IMR-90 (cell line): ENCODE measurements around the gene TP73. TPM values are rescaled to one million over a fixed set of nuclear protein-coding genes. Genes with fewer than 3 reads are reported as not detected.

Experiments used
- ATAC-seq: fragments of 200-7000 bp; cut with Tn5 transposase; 2 replicates; pipeline ENCODE4 v1.9.1; 2020; ENCODE audit warnings: low read depth, mild to moderate bottlenecking, moderate library complexity
- BruUV-seq: library from RNA; stranded (reverse); fragments of 400-500 nt; replicated peaks from 2 replicates; lab custom pipeline; 2021; lab: Mats Ljungman, UMichigan
- CTCF ChIA-PET: fragments of 300-600 bp; formaldehyde crosslinking; extraction: SDS; loops from one replicate; lab custom pipeline; 2021; ENCODE audit warnings: antibody characterized with exemption; lab: Yijun Ruan, JAX
- POLR2A ChIA-PET: fragments of 300-600 bp; sonication (Branson Sonifier 250); formaldehyde crosslinking; loops from one replicate; lab custom pipeline; 2022; ENCODE audit warnings: antibody characterized with exemption; ENCODE audit not compliant: unreplicated experiment; lab: Charles Lee
- DNase-seq: peaks from one replicate; pipeline ENCODE4 v3.0.0; 2013
- H2AFZ ChIP-seq: replicated peaks from 2 replicates; pipeline ENCODE3; 2013; ENCODE audit warnings: low read length, mild to moderate bottlenecking; ENCODE audit not compliant: poor library complexity
- H2AK5ac ChIP-seq: 2 replicates; pipeline ENCODE4 v1.6.1; 2013; ENCODE audit warnings: low read depth, low read length, inconsistent platforms
- H2AK9ac ChIP-seq: replicated peaks from 2 replicates; pipeline ENCODE3; 2013; ENCODE audit warnings: mild to moderate bottlenecking, low read depth, low read length, moderate library complexity; ENCODE audit not compliant: poor library complexity
- H2BK120ac ChIP-seq: 2 replicates; pipeline ENCODE4 v1.6.1; 2013; ENCODE audit warnings: low read depth, low read length, inconsistent platforms
- H2BK15ac ChIP-seq: 3 replicates; pipeline ENCODE4 v1.6.1; 2013; ENCODE audit warnings: low read depth, low read length, inconsistent platforms
- H2BK20ac ChIP-seq: 2 replicates; pipeline ENCODE4 v1.6.1; 2013; ENCODE audit warnings: low read depth, mild to moderate bottlenecking, inconsistent platforms, low read length, moderate library complexity
- H2BK5ac ChIP-seq: 2 replicates; pipeline ENCODE4 v1.6.1; 2013; ENCODE audit warnings: mild to moderate bottlenecking, low read depth, low read length, inconsistent platforms; ENCODE audit not compliant: poor library complexity, severe bottlenecking
- H3K14ac ChIP-seq: replicated peaks from 2 replicates; pipeline ENCODE4 v1.6.1; 2013; ENCODE audit warnings: low read depth, low read length, inconsistent platforms
- H3K18ac ChIP-seq: 2 replicates; pipeline ENCODE4 v1.6.1; 2013; ENCODE audit warnings: low read depth, low read length, control low read depth
- H3K23ac ChIP-seq: 2 replicates; pipeline ENCODE4 v1.6.1; 2013; ENCODE audit warnings: low read depth, low read length, inconsistent platforms
- H3K27ac ChIP-seq: 2 replicates; pipeline ENCODE4 v1.5.1; 2013; ENCODE audit warnings: mild to moderate bottlenecking, control low read depth, low read length; ENCODE audit not compliant: insufficient read depth
- H3K27me3 ChIP-seq: 2 replicates; pipeline ENCODE4 v1.6.1; 2013; ENCODE audit warnings: low read length; ENCODE audit not compliant: control insufficient read depth, insufficient read depth
- H3K36me3 ChIP-seq: 2 replicates; pipeline ENCODE4 v1.6.1; 2013; ENCODE audit warnings: low read length, mixed read lengths; ENCODE audit not compliant: control insufficient read depth, insufficient read depth
- H3K4ac ChIP-seq: 2 replicates; pipeline ENCODE4 v1.6.1; 2013; ENCODE audit warnings: low read depth, low read length, inconsistent platforms
- H3K4me1 ChIP-seq: 2 replicates; pipeline ENCODE4 v1.6.1; 2013; ENCODE audit warnings: low read length, mixed read lengths; ENCODE audit not compliant: control insufficient read depth, insufficient read depth
- H3K4me2 ChIP-seq: 2 replicates; pipeline ENCODE4 v1.6.1; 2013; ENCODE audit warnings: low read depth, mild to moderate bottlenecking, control low read depth, low read length, moderate library complexity
- H3K4me3 ChIP-seq: 2 replicates; pipeline ENCODE4 v1.5.1; 2013; ENCODE audit warnings: low read depth, mild to moderate bottlenecking, control low read depth, low read length, moderate library complexity; ENCODE audit not compliant: insufficient read depth
- H3K56ac ChIP-seq: 2 replicates; pipeline ENCODE4 v1.6.1; 2013; ENCODE audit warnings: low read length, inconsistent platforms; ENCODE audit not compliant: insufficient read depth; ENCODE audit errors: extremely low read depth
- H3K79me1 ChIP-seq, 2 experiments: 2 replicates each; pipeline ENCODE4 v1.6.1; 2013; ENCODE audit warnings: low read length in 2 of 2, inconsistent platforms in 1 of 2, low read depth in 1 of 2
- H3K9ac ChIP-seq: 2 replicates; pipeline ENCODE4 v1.6.1; 2013; ENCODE audit warnings: low read depth, low read length, control low read depth
- H3K9me1 ChIP-seq: 2 replicates; pipeline ENCODE4 v1.6.1; 2013; ENCODE audit warnings: low read length, inconsistent platforms; ENCODE audit not compliant: insufficient read depth
- H3K9me3 ChIP-seq: 2 replicates; pipeline ENCODE4 v1.6.1; 2013; ENCODE audit warnings: low read length; ENCODE audit not compliant: control insufficient read depth, insufficient read depth
- H4K20me1 ChIP-seq: 2 replicates; pipeline ENCODE4 v1.6.1; 2013; ENCODE audit warnings: low read length, inconsistent platforms; ENCODE audit not compliant: insufficient read depth
- H4K5ac ChIP-seq: 2 replicates; pipeline ENCODE4 v1.6.1; 2013; ENCODE audit warnings: mild to moderate bottlenecking, low read depth, low read length, control low read depth
- H4K8ac ChIP-seq, 2 experiments: 2 replicates each; pipeline ENCODE4 v1.6.1; 2013; ENCODE audit warnings: low read depth in 2 of 2, low read length in 2 of 2, control low read depth in 1 of 2, inconsistent platforms in 1 of 2
- H4K91ac ChIP-seq: 2 replicates; pipeline ENCODE4 v1.6.1; 2013; ENCODE audit warnings: low read depth, low read length, inconsistent platforms; ENCODE audit not compliant: insufficient read depth
- BHLHE40 ChIP-seq: fragments of 150-350 bp; IDR thresholded peaks from 2 replicates; pipeline ENCODE4 v1.6.1; 2016; ENCODE audit warnings: mild to moderate bottlenecking, low read depth, low read length
- CEBPB ChIP-seq: IDR thresholded peaks from 2 replicates; pipeline ENCODE4 v1.6.1; 2012; ENCODE audit warnings: low read depth, low read length, improper control_type of control experiment
- CHD1 ChIP-seq: IDR thresholded peaks from 2 replicates; pipeline ENCODE4 v1.6.1; 2012; ENCODE audit warnings: low read depth, low read length, improper control_type of control experiment
- CTCF ChIP-seq: conservative IDR thresholded peaks from 2 replicates; pipeline ENCODE4 v1.5.1; 2012; ENCODE audit warnings: mild to moderate bottlenecking, low read depth, low read length, improper control_type of control experiment
- ELK1 ChIP-seq: fragments of 150-350 bp; IDR thresholded peaks from 2 replicates; pipeline ENCODE4 v1.6.1; 2016; ENCODE audit warnings: low read depth, mild to moderate bottlenecking, low read length, moderate library complexity, borderline replicate concordance
- FOS ChIP-seq: fragments of 150-350 bp; IDR thresholded peaks from 2 replicates; pipeline ENCODE4 v1.6.1; 2016; ENCODE audit warnings: low read depth, low read length
- MAFK ChIP-seq: IDR thresholded peaks from 2 replicates; pipeline ENCODE4 v1.6.1; 2012; ENCODE audit warnings: low read depth, low read length, improper control_type of control experiment
- MAZ ChIP-seq: IDR thresholded peaks from 2 replicates; pipeline ENCODE4 v1.6.1; 2012; ENCODE audit warnings: low read depth, mild to moderate bottlenecking, low read length, improper control_type of control experiment, moderate library complexity, borderline replicate concordance
- MXI1 ChIP-seq: IDR thresholded peaks from 2 replicates; pipeline ENCODE4 v1.6.1; 2012; ENCODE audit warnings: low read depth, mild to moderate bottlenecking, low read length, moderate library complexity, borderline replicate concordance
- NFE2L2 ChIP-seq: fragments of 150-350 bp; IDR thresholded peaks from 2 replicates; pipeline ENCODE4 v1.6.1; 2016; ENCODE audit warnings: low read depth, mild to moderate bottlenecking, low read length
- POLR2A ChIP-seq: IDR thresholded peaks from 2 replicates; pipeline ENCODE4 v1.6.1; 2012; ENCODE audit warnings: mild to moderate bottlenecking, low read depth, low read length
- RAD21 ChIP-seq: IDR thresholded peaks from 2 replicates; pipeline ENCODE4 v1.6.1; 2012; ENCODE audit warnings: low read length, improper control_type of control experiment
- RCOR1 ChIP-seq: IDR thresholded peaks from 2 replicates; pipeline ENCODE4 v1.6.1; 2012; ENCODE audit warnings: mild to moderate bottlenecking, low read length, improper control_type of control experiment; ENCODE audit not compliant: insufficient replicate concordance
- RFX5 ChIP-seq: IDR thresholded peaks from 2 replicates; pipeline ENCODE4 v1.8.0; 2012; ENCODE audit warnings: low read depth, mild to moderate bottlenecking, low read length, moderate library complexity
- SMC3 ChIP-seq: fragments of 150-350 bp; IDR thresholded peaks from 2 replicates; pipeline ENCODE4 v1.6.1; 2016; ENCODE audit warnings: low read depth, mild to moderate bottlenecking, antibody characterized with exemption, low read length, moderate library complexity
- USF2 ChIP-seq: fragments of 150-350 bp; IDR thresholded peaks from 2 replicates; pipeline ENCODE4 v1.6.1; 2017; ENCODE audit warnings: mild to moderate bottlenecking, antibody characterized with exemption, low read length, low read depth
- WGBS, 2 experiments: methylation state at CpG; one replicate each; pipeline versions ENCODE4 v1.1.5 to v1.1.7; 2013; ENCODE audit warnings: missing lambda C conversion rate in 2 of 2; ENCODE audit not compliant: insufficient read length in 1 of 2; ENCODE audit errors: extremely low coverage in 2 of 2; 5-methylcytosine and 5-hydroxymethylcytosine counted together
- dilution Hi-C: fragments of 300-500 bp; cut with HindIII; formaldehyde crosslinking; loops from one replicate; pipeline ENCODE4 v1.14.3; 2018; ENCODE audit warnings: low sequenced_read_pairs; ENCODE audit not compliant: unreplicated experiment
- in situ Hi-C: fragments of 300-500 bp; cut with MboI; formaldehyde crosslinking; loops from 3 replicates; pipeline ENCODE4 v1.14.3; 2019; ENCODE audit warnings: low sequenced_read_pairs, inconsistent platforms, mixed read lengths
- intact Hi-C: fragments of 100-400 bp; cut with micrococcal nuclease; formaldehyde crosslinking; loops from 2 replicates; pipeline ENCODE4 v1.10.0; 2022
- polyA plus RNA-seq, 3 experiments: library from polyadenylated mRNA; depleted of rRNA; stranded (reverse); fragments of >200 nt; gene quantifications; 2 replicates each; pipeline ENCODE4 v1.2.3, GENCODE V29; 2012; ENCODE audit warnings: low replicate concordance in 1 of 3
- total RNA-seq: library from RNA; depleted of rRNA; stranded (reverse); fragments of >200 nt; gene quantifications from 2 replicates; pipeline ENCODE4 v1.2.3, GENCODE V29; 2012

TP73 gene
- total and polyA plus RNA-seq, 2 of the 4 experiments (the other 2 are of a cell fraction), result not detected

GRCh38 chr1:3618531-3618880, 33.8 kb upstream of the TP73 start:
- DNase-seq (no peak), ATAC-seq (no peak)
- WGBS, 2 experiments, result no CpG with 5 or more reads among the region's 9 CpGs
- Histone ChIP-seq H3K9me1 (no peaks in the 10 kb centered on the region; the same call in 1 of the 2 replicates), H2AK9ac (peak overlapping the region; percentile 77), H3K9me3 (no peaks in the 10 kb centered on the region), H3K36me3 (no peaks in the 10 kb centered on the region), H4K91ac (no peak overlapping the region), H3K27me3 (no peaks in the 10 kb centered on the region), H4K8ac (no peak overlapping the region), H3K56ac (no peak overlapping the region), H3K27ac (no peak overlapping the region), H3K9ac (no peak overlapping the region), H3K4ac (no peak overlapping the region), H2BK5ac (no peak overlapping the region), H2AFZ (peak overlapping the region; percentile 87), H3K23ac (no peak overlapping the region), H2BK120ac (no peak overlapping the region), H3K4me3 (no peak overlapping the region), H2BK15ac (no peak overlapping the region), H3K79me1 (peaks cover 1 to 7% of the 10 kb centered on the region in 2 experiments; a peak in 3 of 4 replicates), H3K4me1 (peaks cover 15% of the 10 kb centered on the region), H3K4me2 (no peak overlapping the region), H2BK20ac (no peak overlapping the region), H4K5ac (no peak overlapping the region), H4K20me1 (no peaks in the 10 kb centered on the region; the same call in 1 of the 2 replicates), H2AK5ac (no peak overlapping the region; the same call in 1 of the 2 replicates), H3K14ac (no peak overlapping the region), H3K18ac (no peak overlapping the region)
- dilution Hi-C loops (no loop called here), in situ Hi-C loops (no loop called here), intact Hi-C loops (no loop called here)
- CTCF ChIA-PET, result interaction anchor here (0.6 to 2.0 kb wide), 14 partner anchors 10 to 165 kb away, joined by 3 to 20 read pairs (median 4); no protein-coding TSS in a partner anchor
- TF ChIP-seq RCOR1, result no peak
- no peak for TF ChIP-seq MAZ
- TF ChIP-seq SMC3, result no peak
- no peak for TF ChIP-seq RAD21
- no peak for TF ChIP-seq CEBPB
- no peak for TF ChIP-seq CTCF
- no peak for TF ChIP-seq BHLHE40
- no peak for TF ChIP-seq MAFK
- TF ChIP-seq MXI1, result no peak
- TF ChIP-seq USF2, result no peak
- TF ChIP-seq RFX5, result no peak
- no peak for TF ChIP-seq FOS
- no peak for TF ChIP-seq POLR2A
- no peak for TF ChIP-seq NFE2L2
- TF ChIP-seq ELK1, result no peak
- no peak for TF ChIP-seq CHD1
- POLR2A ChIA-PET, result no interaction called here
- BruUV-seq, result no TSS peak
